Prostate gland (tissue), 2 donors: ENCODE data around the gene SFXN3.
A peak's percentile ranks its signal among the peaks of the same experiment; 100 is the strongest.

Source experiments
- POLR2AphosphoS5 ChIP-seq: sonication (generic); formaldehyde crosslinking; IDR thresholded peaks from one replicate; pipeline ENCODE4 v1.6.1; 2017; ENCODE audit warnings: antibody characterized with exemption
- TF ChIP-seq, protein P1 (sequence below), 4 experiments: fragments of 200-600 bp in 2 of 4; fragments of 450-650 bp in 2 of 4; sonication (generic) in 2 of 4; IDR thresholded peaks; 1 replicate in 3 of 4; 2 replicates in 1 of 4; pipeline ENCODE4 v1.5.1; 2016 to 2019; ENCODE audit warnings: antibody characterized with exemption in 4 of 4, mild to moderate bottlenecking in 2 of 4, moderate library complexity in 2 of 4

DNA sequence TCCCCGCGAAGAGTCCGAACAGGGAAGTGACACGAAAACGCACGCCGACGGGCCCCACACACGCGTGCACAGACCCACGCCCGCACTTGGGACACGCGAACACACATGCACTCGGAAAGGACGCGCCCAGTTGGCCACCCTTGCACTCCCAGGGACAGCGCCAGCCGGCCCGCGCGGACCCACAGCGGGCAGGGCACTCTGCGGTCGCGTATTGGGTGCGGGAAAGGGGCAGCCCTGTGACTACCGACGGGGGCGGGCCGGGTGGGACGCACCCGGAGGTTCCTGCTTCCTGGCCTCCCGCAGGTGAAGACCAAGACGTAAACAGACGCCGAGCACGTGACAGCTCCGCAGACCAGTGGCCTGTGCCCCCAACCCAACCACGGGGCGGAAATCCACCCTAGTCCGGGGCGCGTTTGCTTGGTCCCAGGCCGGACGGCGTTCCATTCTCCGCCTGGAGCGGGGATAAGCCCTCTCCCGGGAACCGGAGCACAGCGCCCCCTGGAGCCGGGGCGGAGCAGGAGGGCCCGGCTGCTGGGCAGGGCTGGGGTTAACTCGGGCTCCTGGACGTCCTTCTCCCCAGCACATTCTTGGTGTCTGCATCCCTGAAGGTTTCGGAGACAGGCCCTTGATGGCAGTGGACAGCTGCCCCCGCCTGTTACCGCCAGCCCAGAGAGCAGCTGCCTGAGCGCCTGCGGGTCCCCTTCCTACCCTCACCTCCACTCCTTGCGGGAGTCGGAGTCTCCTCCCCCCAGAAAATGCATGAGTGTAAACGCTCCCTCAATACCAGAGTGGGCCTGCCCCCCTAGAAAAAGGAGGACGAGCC, 33.5 kb upstream of the SFXN3 start:
- TF ChIP-seq, protein P1, sequence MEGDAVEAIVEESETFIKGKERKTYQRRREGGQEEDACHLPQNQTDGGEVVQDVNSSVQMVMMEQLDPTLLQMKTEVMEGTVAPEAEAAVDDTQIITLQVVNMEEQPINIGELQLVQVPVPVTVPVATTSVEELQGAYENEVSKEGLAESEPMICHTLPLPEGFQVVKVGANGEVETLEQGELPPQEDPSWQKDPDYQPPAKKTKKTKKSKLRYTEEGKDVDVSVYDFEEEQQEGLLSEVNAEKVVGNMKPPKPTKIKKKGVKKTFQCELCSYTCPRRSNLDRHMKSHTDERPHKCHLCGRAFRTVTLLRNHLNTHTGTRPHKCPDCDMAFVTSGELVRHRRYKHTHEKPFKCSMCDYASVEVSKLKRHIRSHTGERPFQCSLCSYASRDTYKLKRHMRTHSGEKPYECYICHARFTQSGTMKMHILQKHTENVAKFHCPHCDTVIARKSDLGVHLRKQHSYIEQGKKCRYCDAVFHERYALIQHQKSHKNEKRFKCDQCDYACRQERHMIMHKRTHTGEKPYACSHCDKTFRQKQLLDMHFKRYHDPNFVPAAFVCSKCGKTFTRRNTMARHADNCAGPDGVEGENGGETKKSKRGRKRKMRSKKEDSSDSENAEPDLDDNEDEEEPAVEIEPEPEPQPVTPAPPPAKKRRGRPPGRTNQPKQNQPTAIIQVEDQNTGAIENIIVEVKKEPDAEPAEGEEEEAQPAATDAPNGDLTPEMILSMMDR (IDR thresholded peaks at IDR 0.05), result peak; percentile 85 to 92 (median 88)
- TF ChIP-seq POLR2AphosphoS5, result peak; percentile 27
